GM21526 (cell line): ENCODE data around the gene PTP4A1.
A peak's percentile ranks its signal among the peaks of the same experiment; 100 is the strongest.
"Not testable (repeated sequence)": the region's sequence is repeated elsewhere in the genome, so short reads cannot be mapped to it uniquely, and the experiment has no call there.

Source experiments
- ATAC-seq: cut with Tn5 transposase; IDR thresholded peaks from one replicate; pipeline ENCODE4 v1.9.1; 2021; ENCODE audit warnings: moderate library complexity; ENCODE audit not compliant: unreplicated experiment, low FRiP score

The PTP4A1 gene

DNA sequence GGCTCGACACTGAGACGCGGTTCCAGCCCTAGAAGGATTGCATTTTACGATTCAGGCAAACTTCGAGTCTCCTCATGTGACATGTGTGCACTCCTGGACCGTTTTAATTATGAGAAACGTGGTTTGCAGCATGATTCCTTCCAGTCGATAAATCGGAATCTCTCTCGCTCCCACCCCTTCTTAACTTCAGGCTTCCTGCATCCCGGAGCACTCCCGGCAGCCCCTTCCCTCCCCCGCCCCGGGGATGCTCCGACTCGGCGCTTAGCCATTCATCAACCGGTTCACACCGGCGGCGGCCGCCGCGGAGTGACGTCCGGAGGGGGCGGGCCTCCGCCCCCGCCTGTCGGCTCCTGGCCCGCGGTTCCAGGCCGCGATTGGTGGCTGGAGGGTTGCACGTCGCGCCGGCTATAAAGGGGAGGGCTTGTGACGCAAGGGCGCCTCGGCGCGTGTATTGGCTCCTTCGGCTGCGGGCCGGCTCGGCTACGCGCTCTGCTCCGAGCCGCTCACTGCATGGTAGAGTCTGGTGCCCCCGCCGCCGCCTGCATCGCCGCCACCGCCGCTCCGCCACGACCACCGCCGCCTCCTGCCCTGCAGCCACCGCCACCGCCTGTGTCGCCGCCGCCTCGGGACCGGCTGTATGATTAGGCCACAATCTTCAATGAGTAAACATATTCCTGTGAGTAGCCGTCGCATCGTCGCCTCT is at the start of gene PTP4A1, which contains the start of gene LOC128125822:
Gene PTP4A1 (plus strand): TSS at position 437 of the 703 bp plus-strand sequence. CDS start 4,401 bp downstream, outside the sequence.
Gene LOC128125822 (plus strand): TSS at position 437 of the 703 bp plus-strand sequence.
- peak; percentile 92 for ATAC-seq

DNA sequence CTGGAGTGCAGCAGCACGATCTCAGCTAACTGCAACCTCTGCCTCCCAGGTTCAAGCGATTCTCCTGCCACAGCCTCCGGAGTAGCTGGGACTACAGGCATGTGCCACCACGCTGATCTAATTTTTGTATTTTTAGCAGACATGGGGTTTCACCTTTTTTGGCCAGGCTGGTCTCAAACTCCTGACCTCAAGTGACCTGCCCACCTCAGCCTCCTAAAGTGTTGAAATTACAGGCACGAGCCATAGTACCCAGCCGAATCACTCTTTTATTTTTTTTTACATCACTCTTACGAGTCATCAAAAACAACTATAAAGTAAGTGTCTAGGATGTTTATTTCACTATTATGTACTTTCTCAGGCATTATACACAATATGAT is 49.4 kb upstream of the PTP4A1 start:
- not testable (repeated sequence) for ATAC-seq

GRCh38 chr6:63523630-63524029 is 48.6 kb upstream of the PTP4A1 start:
- no peak for ATAC-seq

DNA sequence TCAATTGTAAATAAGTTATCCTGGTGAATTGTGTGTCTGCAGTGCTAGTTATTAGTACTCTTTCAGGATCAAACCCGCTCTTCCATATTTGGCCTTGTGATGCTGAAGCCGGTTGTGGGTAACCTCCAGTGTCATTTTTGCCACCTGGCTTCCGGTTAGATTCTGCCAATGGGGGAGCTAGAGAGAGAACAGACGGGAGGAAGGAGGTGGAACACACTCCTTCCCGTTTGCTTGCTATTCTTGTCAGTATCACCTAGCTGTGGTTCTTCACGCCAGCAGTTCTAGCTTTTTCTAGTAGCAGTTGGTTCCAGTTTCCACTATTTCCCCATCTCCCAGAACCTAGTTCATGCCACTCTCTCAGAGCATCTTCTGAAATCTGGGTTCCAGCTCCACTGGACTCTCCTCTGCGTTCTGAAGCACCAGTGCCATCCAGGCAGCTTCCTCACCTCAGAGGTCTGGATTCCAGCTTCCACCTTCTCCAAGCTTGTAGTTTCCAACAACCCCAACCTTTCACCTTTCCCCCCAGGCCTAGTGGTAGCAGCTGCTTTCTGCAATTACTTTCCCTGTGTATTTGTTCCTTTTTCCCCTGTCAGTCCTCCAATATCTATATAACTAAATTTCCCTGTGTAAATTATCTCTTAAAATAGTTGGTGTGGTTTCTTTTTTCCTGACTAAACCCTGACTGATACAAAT is 46.9 kb upstream of the PTP4A1 start:
- no peak for ATAC-seq

GRCh38 chr6:63526931-63527330 is 45.3 kb upstream of the PTP4A1 start:
- ATAC-seq, result no peak

- no peak for ATAC-seq
Measured at GRCh38 chr6:63527658-63528514, 44.4 kb upstream of the PTP4A1 start.

GRCh38 chr6:63529498-63529897 is 42.8 kb upstream of the PTP4A1 start:
- ATAC-seq, result no peak

DNA sequence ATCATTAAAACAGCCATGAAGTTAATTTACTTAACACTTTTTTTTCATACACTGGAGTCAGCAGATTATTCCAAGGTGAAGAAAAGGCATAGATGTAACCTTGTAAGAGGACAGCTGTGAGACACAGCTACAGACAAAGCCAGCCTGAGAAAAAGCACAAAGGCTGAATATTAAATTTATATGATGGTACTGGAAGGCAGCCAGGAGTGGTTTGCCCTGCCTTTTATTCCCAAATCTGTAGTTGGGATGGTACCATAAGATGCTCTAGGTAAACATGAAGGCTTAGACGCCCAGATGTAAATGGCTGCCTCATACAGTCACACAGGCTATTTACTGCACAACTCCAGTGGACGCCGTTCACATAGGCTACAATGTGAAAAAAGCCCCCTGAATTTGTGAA is 42.1 kb upstream of the PTP4A1 start:
- ATAC-seq, result no peak

DNA sequence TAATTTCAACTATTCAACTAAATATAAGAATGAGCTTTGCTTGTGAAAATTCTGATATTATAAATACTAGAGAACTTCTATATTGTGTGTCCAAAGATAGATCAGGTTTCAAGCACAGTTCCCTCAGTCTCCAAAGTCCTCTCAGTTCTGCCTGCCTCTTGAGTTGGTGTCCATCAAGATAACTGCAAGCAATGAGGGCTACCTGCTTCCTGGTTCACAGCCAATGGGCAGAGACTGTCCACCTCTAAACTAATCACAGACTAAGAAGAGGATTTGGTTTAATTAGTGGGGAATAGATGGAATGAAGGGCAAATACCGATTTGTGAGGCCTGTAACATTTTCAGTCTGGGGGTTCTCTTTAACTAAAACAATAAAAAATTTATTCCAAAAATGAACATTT is 41.3 kb upstream of the PTP4A1 start:
- ATAC-seq, result no peak

DNA sequence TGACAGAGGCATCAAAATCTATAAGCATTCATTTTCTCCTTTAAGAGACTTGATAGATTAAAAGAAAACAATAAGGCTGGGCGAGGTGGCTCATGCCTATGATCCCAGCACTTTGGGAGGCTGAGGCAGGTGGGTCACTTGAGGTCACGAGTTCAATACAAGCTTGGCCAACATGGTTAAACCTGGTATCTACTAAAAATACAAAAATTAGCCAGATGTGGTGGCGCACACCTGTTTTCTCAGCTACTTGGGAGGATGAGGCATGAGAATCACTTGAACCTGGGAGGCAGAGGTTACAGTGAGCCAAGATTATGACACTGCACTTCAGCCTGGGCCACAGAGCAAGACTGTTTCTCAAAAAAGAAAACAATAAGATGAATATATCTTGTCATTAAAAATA is 39.3 kb upstream of the PTP4A1 start:
- no peak for ATAC-seq

DNA sequence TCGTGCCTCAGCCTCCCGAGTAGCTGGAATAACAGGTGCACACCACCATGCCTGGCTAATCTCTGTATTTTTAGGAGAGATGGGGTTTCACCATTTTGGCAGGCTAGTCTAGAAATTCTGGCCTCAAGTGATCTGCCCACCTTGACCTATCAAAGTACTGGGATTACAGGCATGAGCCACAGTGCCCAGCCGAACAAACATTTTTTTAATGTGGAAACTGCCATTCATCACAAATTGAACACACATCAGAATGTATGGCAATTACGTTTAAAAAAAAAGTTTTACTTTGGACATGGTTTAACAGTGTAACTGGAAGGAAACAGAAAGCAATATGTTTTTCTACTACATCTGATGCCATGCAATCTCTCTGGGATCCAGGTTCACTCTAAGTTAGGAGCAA is 38.3 kb upstream of the PTP4A1 start:
- no peak for ATAC-seq

GRCh38 chr6:63537201-63537958 is 34.9 kb upstream of the PTP4A1 start:
- no peak for ATAC-seq

GRCh38 chr6:63537959-63538300 is 34.4 kb upstream of the PTP4A1 start:
- no peak for ATAC-seq

DNA sequence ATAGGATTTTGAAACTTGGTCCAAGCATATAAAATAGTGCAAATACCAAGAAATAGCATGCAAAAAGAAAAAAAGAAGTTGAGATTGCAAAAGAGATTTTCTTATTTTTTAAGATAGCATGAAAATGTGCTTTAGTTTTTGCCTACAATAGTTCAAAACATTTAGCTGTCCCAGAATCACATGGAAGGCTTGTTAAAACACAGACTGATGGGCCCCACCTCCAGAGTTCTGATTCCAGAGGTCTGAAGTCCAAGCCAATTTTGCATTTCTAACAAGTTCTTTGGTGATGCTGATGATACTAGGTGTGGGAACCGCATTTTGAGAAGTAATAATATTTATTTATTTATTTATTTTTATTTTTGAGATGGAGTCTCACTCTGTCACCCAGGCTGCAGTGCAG is 33.7 kb upstream of the PTP4A1 start:
- no peak for ATAC-seq

GRCh38 chr6:63543001-63543400 is 29.3 kb upstream of the PTP4A1 start:
- no peak for ATAC-seq

DNA sequence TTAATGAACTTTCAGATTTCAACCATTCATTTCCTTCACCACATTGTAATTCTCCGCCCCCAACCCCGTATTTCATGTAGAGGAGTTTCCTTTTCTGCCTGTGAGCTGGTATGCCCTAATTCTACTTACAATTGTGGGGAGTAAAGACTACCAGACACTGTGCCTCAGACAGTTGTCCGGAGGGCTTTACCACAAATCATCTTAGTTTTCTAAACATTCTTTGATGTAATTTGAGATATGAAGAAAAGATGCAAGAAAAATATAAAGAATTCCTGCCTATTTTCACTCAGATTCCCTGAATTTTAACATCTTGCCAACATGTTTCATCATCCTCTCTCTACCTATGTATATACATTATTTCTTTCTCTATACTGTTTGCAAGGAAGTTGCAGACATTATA is 28.3 kb upstream of the PTP4A1 start:
- no peak for ATAC-seq

DNA sequence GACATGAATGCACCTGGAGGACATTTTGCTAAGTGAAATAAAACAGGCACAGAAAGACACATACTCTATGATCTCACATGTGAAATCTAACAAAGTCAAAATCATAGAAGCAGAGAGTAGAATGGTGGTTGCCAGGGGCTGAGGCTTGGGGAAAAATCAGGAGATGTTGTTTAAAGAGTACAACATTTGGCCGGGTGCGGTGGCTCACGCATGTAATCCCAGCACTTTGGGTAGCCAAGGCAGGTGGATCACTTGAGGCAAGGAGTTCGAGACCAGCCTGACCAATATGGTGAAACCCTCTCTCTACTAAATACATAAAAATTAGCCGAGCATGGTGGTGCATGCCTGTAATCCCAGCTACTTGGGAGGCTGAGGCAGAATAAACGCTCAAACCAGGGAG is 26.0 kb upstream of the PTP4A1 start:
- no peak for ATAC-seq

DNA sequence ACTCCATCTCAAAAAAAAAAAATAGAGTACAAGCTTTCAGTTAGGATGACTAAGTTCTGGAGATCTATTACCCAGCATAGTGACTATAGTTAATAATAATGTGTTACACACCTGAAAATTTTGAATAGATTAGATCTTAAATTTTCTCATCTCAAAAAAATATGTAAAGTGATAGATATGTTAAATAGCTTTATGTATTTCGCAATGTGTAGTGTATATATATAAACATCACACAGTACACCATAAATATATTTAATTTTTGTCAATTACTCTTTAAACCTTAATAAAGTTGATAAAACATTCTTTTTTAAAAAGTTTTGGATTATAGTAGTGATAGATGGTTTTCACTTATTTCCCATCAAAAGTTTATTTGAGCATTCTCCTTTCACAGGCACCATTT is 25.6 kb upstream of the PTP4A1 start:
- ATAC-seq, result no peak

DNA sequence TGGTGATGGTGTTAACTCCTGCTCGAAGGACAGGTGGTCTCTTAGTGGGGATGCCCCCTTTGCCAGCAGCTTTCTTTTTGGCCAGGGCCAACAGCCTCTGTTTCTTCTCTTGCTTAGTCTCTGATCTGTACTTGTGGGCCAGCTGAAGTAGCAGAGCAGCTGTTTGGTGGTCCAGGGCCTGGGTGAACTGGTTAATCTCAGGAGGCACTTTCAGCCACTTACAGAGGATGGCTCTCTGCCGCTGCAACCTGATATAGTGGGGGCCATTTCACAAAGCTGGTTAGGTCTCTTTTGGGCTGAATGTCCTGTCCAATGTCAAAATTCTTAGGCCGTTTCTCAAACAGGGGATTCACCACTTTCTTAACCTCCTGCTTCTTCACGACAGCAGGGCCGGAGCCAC is 23.2 kb upstream of the PTP4A1 start:
- no peak for ATAC-seq

DNA sequence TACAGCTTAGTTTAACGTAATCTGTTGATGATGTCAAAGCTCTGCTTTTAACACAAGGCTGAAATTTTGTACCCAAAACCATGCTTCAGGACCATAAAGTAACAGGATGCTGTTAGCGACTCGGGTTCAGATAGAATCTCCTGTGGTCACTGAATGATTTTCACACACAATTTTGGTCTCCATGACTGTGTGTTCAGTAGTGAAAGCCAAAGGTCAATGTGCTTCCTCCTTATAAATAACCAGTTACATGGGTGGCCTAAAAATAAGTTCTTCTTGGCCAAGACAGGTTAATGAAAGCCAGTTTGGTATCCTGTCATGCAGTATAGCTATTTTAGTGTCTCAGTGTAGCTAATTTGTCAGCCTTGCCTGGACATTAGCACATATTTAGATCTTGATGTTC is 19.1 kb upstream of the PTP4A1 start:
- ATAC-seq, result peak; percentile 96

GRCh38 chr6:63553900-63554299 is 18.4 kb upstream of the PTP4A1 start:
- ATAC-seq, result no peak
